HCT116 (cell line): ENCODE measurements around the gene FNDC11. TPM values are rescaled to one million over a fixed set of nuclear protein-coding genes. Genes with fewer than 3 reads are reported as not detected.
A peak's percentile ranks its signal among the peaks of the same experiment; 100 is the strongest.

Experiments
- ATAC-seq: fragments of 200-7000 bp; cut with Tn5 transposase; 2 replicates; pipeline ENCODE4 v1.9.1; 2020; ENCODE audit warnings: mild to moderate bottlenecking, moderate library complexity
- BruUV-seq: library from RNA; stranded (reverse); fragments of 400-500 nt; replicated peaks from 2 replicates; lab custom pipeline; 2021; lab: Mats Ljungman, UMichigan
- CTCF ChIA-PET: fragments of 300-600 bp; sonication (Branson Sonifier 250); formaldehyde crosslinking; loops from one replicate; lab custom pipeline; 2021; ENCODE audit warnings: antibody characterized with exemption; lab: Charles Lee
- POLR2A ChIA-PET: fragments of 300-600, 350-600 bp; sonication (Branson Sonifier 250); formaldehyde crosslinking; loops from one replicate; lab custom pipeline; 2021; ENCODE audit warnings: antibody characterized with exemption; lab: Charles Lee
- RAD21 ChIA-PET, 2 experiments: fragments of 300-600 bp; sonication (Branson Sonifier 250); formaldehyde crosslinking; loops; one replicate each; lab custom pipeline; 2023; ENCODE audit warnings: low total read pairs in 2 of 2; ENCODE audit not compliant: uncharacterized antibody in 2 of 2, unreplicated experiment in 2 of 2, low non-redundant PET in 1 of 2; lab: Charles Lee
- DNase-seq: peaks from one replicate; pipeline ENCODE4 v3.0.0-alpha.2; 2010; ENCODE audit warnings: low read depth, low spot score
- H2AFZ ChIP-seq: fragments of 200-600 bp; shearing (Covaris generic), sonication (generic); 2 replicates; pipeline ENCODE4 v1.6.1; 2017; ENCODE audit warnings: low read depth, mixed run types, mixed read lengths, antibody characterized with exemption, low read length; ENCODE audit not compliant: poor library complexity, severe bottlenecking
- H3K27ac ChIP-seq: 2 replicates; pipeline ENCODE4 v1.5.1; 2012; ENCODE audit warnings: low read depth, low read length
- H3K27me3 ChIP-seq: fragments of 200-600 bp; sonication (generic); 2 replicates; pipeline ENCODE4 v1.6.1; 2016; ENCODE audit warnings: mixed run types, low read length, mixed read lengths; ENCODE audit not compliant: insufficient read depth
- H3K36me3 ChIP-seq, 2 experiments: fragments of 200-500 bp in 1 of 2; fragments of 200-600 bp in 1 of 2; sonication (Bioruptor generic) in 1 of 2; sonication (generic) in 1 of 2; 2 replicates each; pipeline versions ENCODE4 v1.5.1 to v1.6.1; 2014 to 2016; ENCODE audit warnings: low read length in 2 of 2, inconsistent platforms in 1 of 2, mixed read lengths in 1 of 2, mixed run types in 1 of 2; ENCODE audit not compliant: insufficient read depth in 2 of 2, control insufficient read depth in 1 of 2
- H3K4me1 ChIP-seq, 2 experiments: fragments of 200-600 bp in 1 of 2; sonication (generic) in 1 of 2; 2 replicates each; pipeline versions ENCODE4 v1.5.1 to v1.6.1; 2012 to 2017; ENCODE audit warnings: low read length in 2 of 2, inconsistent platforms in 1 of 2, mild to moderate bottlenecking in 1 of 2, mixed read lengths in 1 of 2, mixed run types in 1 of 2, moderate library complexity in 1 of 2; ENCODE audit not compliant: insufficient read depth in 2 of 2, control insufficient read depth in 1 of 2
- H3K4me2 ChIP-seq: fragments of 200-600 bp; sonication (generic); 2 replicates; pipeline ENCODE4 v1.6.1; 2017; ENCODE audit warnings: mixed run types, low read length, mixed read lengths
- H3K4me3 ChIP-seq, 2 experiments: fragments of 200-600 bp in 1 of 2; sonication (generic) in 1 of 2; replicated peaks in 1 of 2; 2 replicates each; pipeline ENCODE4 v1.5.1; 2011 to 2016; ENCODE audit warnings: low read length in 2 of 2, control low read depth in 1 of 2, low read depth in 1 of 2, mild to moderate bottlenecking in 1 of 2, mixed read lengths in 1 of 2, mixed run types in 1 of 2
- H3K79me2 ChIP-seq: fragments of 200-600 bp; sonication (generic); 2 replicates; pipeline ENCODE4 v1.6.1; 2017; ENCODE audit warnings: mild to moderate bottlenecking, mixed run types, low read length, moderate library complexity, mixed read lengths; ENCODE audit not compliant: insufficient read depth
- H3K9ac ChIP-seq: fragments of 200-600 bp; sonication (generic); 2 replicates; pipeline ENCODE4 v1.6.1; 2016; ENCODE audit warnings: low read length, mixed read lengths
- H3K9me2 ChIP-seq: fragments of 200-600 bp; sonication (generic), shearing (Covaris generic); 2 replicates; pipeline ENCODE4 v1.6.1; 2017; ENCODE audit warnings: mixed run types, mild to moderate bottlenecking, moderate library complexity; ENCODE audit not compliant: insufficient read depth
- H3K9me3 ChIP-seq, 2 experiments: fragments of 200-500 bp in 1 of 2; fragments of 200-600 bp in 1 of 2; sonication (Bioruptor generic) in 1 of 2; sonication (generic) in 1 of 2; 2 replicates each; pipeline ENCODE4 v1.6.1; 2014 to 2017; ENCODE audit warnings: low read length in 2 of 2, mixed read lengths in 2 of 2, inconsistent platforms in 1 of 2, low read depth in 1 of 2, mild to moderate bottlenecking in 1 of 2, mixed run types in 1 of 2, moderate library complexity in 1 of 2; ENCODE audit not compliant: control insufficient read depth in 1 of 2, insufficient read depth in 1 of 2
- H4K20me1 ChIP-seq: fragments of 200-600 bp; sonication (generic), shearing (Covaris generic); 2 replicates; pipeline ENCODE4 v1.6.1; 2017; ENCODE audit warnings: mixed run types, mild to moderate bottlenecking, moderate library complexity; ENCODE audit not compliant: insufficient read depth
- CEBPB ChIP-seq: IDR thresholded peaks from 2 replicates; pipeline ENCODE4 v1.6.1; 2012; ENCODE audit warnings: low read depth
- ELF1 ChIP-seq: IDR thresholded peaks from 2 replicates; pipeline ENCODE4 v1.6.1; 2012; ENCODE audit warnings: low read depth, borderline replicate concordance
- EZH2 ChIP-seq: fragments of 200-600 bp; sonication (generic); IDR thresholded peaks from 2 replicates; pipeline ENCODE4 v1.6.1; 2017; ENCODE audit warnings: antibody characterized with exemption, mixed run types
- MAX ChIP-seq: IDR thresholded peaks from 2 replicates; pipeline ENCODE4 v1.6.1; 2012
- POLR2A ChIP-seq: IDR thresholded peaks from 2 replicates; pipeline ENCODE4 v1.7.0; 2011; ENCODE audit warnings: borderline replicate concordance; ENCODE audit not compliant: insufficient read depth, insufficient read length; ENCODE audit errors: extremely low read depth
- POLR2AphosphoS5 ChIP-seq: IDR thresholded peaks from 2 replicates; pipeline ENCODE4 v1.6.1; 2011; ENCODE audit warnings: mild to moderate bottlenecking, low read depth, low read length, moderate library complexity
- REST ChIP-seq: IDR thresholded peaks from 2 replicates; pipeline ENCODE4 v1.6.1; 2012; ENCODE audit warnings: low read depth
- SIN3A ChIP-seq: IDR thresholded peaks from 2 replicates; pipeline ENCODE4 v1.6.1; 2012; ENCODE audit warnings: low read depth
- SP1 ChIP-seq: IDR thresholded peaks from 2 replicates; pipeline ENCODE4 v1.6.1; 2012; ENCODE audit warnings: low read depth
- TCF7L2 ChIP-seq: IDR thresholded peaks from 2 replicates; pipeline ENCODE4 v1.7.0; 2011; ENCODE audit warnings: borderline replicate concordance, inconsistent platforms; ENCODE audit not compliant: insufficient read depth, insufficient read length; ENCODE audit errors: extremely low read depth
- intact Hi-C: fragments of 100-400 bp; cut with micrococcal nuclease; formaldehyde crosslinking; loops from 2 replicates; pipeline ENCODE4 v1.10.0; 2022
- total RNA-seq: library from RNA; stranded (reverse); gene quantifications from one replicate; pipeline ENCODE4 v1.2.1, GENCODE V29; 2021; ENCODE audit not compliant: unreplicated experiment

The FNDC11 gene
- total RNA-seq, 1 experiment from 2014 or later, result 5.5 TPM

GRCh38 chr20:63522091-63522868 lies 31.7 kb upstream of the FNDC11 start (continued):
- no peak for TF ChIP-seq REST
- TF ChIP-seq POLR2AphosphoS5, result no peak
- TF ChIP-seq POLR2A, result no peak
- no peak for TF ChIP-seq SIN3A
- TF ChIP-seq TCF7L2, result no peak
- TF ChIP-seq SP1, result no peak
- no peak for TF ChIP-seq CEBPB
- no peak for TF ChIP-seq EZH2

- no peak overlapping the region for H3K9ac ChIP-seq
- H4K20me1 ChIP-seq, result no peaks in the 10 kb centered on the region
- RAD21 ChIA-PET, result no interaction called here
- H3K4me3 ChIP-seq, result no peak overlapping the region
- H3K36me3 ChIP-seq, result peaks cover 6 to 24% of the 10 kb centered on the region in 2 experiments
- CTCF ChIA-PET, result interaction anchor here (1.1 kb wide), 1 partner anchor 15 kb away, joined by 5 read pairs; no protein-coding TSS in a partner anchor
- H3K4me2 ChIP-seq, result no peak overlapping the region
- intact Hi-C loops, result no loop called here
- DNase-seq (no peak), ATAC-seq (no peak)
- no peak overlapping the region for H2AFZ ChIP-seq
- no TSS peak for BruUV-seq
- peaks cover 5 to 7% of the 10 kb centered on the region in 2 experiments; a peak in 2 of 4 replicates for H3K9me3 ChIP-seq
- no peaks in the 10 kb centered on the region for H3K27me3 ChIP-seq
- H3K79me2 ChIP-seq, result peaks cover 21% of the 10 kb centered on the region
- POLR2A ChIA-PET, result interaction anchor here (0.6 to 2.1 kb wide), 3 partner anchors 14 to 204 kb away, joined by 3 to 9 read pairs (median 3); partner anchors contain the start of genes HELZ2 and PTK6
- peak; percentile 33; the same call in 1 of the 2 replicates for TF ChIP-seq POLR2AphosphoS5
- TF ChIP-seq SIN3A, result no peak
- no peak for TF ChIP-seq ELF1
- no peak for TF ChIP-seq MAX
- H3K4me1 ChIP-seq, result peaks cover 8 to 44% of the 10 kb centered on the region in 2 experiments; a peak in 3 of 4 replicates
- no peak overlapping the region; the same call in 1 of the 2 replicates for H3K27ac ChIP-seq
- H3K9me2 ChIP-seq, result no peaks in the 10 kb centered on the region
Observed at GRCh38 chr20:63522981-63523611, 30.9 kb upstream of the FNDC11 start.
